T-helper 17 cell (primary cell): ENCODE results near the gene TMC5. TPM values are rescaled to one million over a fixed set of nuclear protein-coding genes. Genes with fewer than 3 reads are reported as not detected.

ENCODE experiments used
- ATAC-seq: fragments of 150-1000 bp; cut with Tn5 transposase; 2 replicates; pipeline ENCODE4 v1.10.0; 2021; ENCODE audit warnings: mild to moderate bottlenecking, moderate library complexity
- DNase-seq, 3 donors: peaks; one replicate each; pipeline versions ENCODE4 v3.0.0 to v3.0.0-alpha.2; 2020 to 2021
- H3K9me3 ChIP-seq: one replicate; pipeline ENCODE4 v1.7.0; 2013; ENCODE audit warnings: low read length, mild to moderate bottlenecking; ENCODE audit not compliant: control insufficient read depth, poor library complexity, severe bottlenecking
- H3K27ac Mint-ChIP-seq: one replicate; pipeline ENCODE4 v1.8.0; 2022; ENCODE audit warnings: mild to moderate bottlenecking, moderate library complexity, mixed read lengths
- H3K27me3 Mint-ChIP-seq: one replicate; pipeline ENCODE4 v1.8.0; 2022; ENCODE audit warnings: mixed read lengths
- H3K36me3 Mint-ChIP-seq: one replicate; pipeline ENCODE4 v1.8.0; 2022; ENCODE audit warnings: low read depth, mixed read lengths
- H3K4me1 Mint-ChIP-seq: one replicate; pipeline ENCODE4 v1.8.0; 2022; ENCODE audit warnings: mild to moderate bottlenecking, mixed read lengths
- H3K4me3 Mint-ChIP-seq: one replicate; pipeline ENCODE4 v1.8.0; 2022; ENCODE audit warnings: mild to moderate bottlenecking, moderate library complexity, mixed read lengths
- total RNA-seq, 4 donors: library from RNA in 2 of 4; stranded (reverse) in 2 of 4; gene quantifications; one replicate each; pipeline ENCODE4 v1.2.3 and lab custom pipeline; 2022 to 2026

TMC5 gene
- total RNA-seq, 2 donors from 2014 or later = 0.22 TPM; not detected in 1

- Mint-ChIP-seq H3K27me3 (no peaks in the 10 kb centered on the region), H3K4me1 (peaks cover 11% of the 10 kb centered on the region), H3K36me3 (peaks cover 6% of the 10 kb centered on the region), H3K27ac (peak overlapping the region; percentile 10), H3K4me3 (no peak overlapping the region)
- H3K9me3 ChIP-seq = no peaks in the 10 kb centered on the region
- ATAC-seq (no peak), DNase-seq (no peak)
Measured at GRCh38 chr16:19512297-19512696, 94.6 kb downstream of the TMC5 start.

- Mint-ChIP-seq H3K27ac (peak overlapping the region; percentile 16), H3K4me1 (peaks cover 16% of the 10 kb centered on the region), H3K27me3 (no peaks in the 10 kb centered on the region), H3K4me3 (no peak overlapping the region), H3K36me3 (peaks cover 6% of the 10 kb centered on the region)
- ATAC-seq (no peak), DNase-seq (no peak)
- H3K9me3 ChIP-seq = no peaks in the 10 kb centered on the region
Measured at GRCh38 chr16:19513377-19514053, 95.8 kb downstream of the TMC5 start.

DNA sequence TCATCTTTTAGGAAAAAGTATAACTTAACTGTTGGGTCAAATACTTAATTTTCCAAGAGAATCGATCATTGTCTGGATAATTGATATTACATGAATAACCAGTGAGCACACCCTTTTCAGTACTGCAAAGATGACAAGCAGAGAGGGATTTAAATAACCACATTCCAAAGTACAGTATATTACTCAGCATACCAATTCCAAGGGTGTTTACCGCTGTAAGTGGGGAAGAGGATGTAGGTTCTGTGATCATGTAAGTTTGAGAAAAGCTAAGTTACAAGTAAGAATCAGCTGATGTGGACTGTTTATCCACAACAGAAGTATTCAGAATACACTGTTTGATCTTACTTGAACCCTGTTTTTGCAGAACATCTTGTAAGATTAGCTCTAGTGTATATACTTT lies 98.1 kb downstream of the TMC5 start:
- Mint-ChIP-seq H3K36me3 (peaks cover 6% of the 10 kb centered on the region), H3K27me3 (no peaks in the 10 kb centered on the region)

DNA sequence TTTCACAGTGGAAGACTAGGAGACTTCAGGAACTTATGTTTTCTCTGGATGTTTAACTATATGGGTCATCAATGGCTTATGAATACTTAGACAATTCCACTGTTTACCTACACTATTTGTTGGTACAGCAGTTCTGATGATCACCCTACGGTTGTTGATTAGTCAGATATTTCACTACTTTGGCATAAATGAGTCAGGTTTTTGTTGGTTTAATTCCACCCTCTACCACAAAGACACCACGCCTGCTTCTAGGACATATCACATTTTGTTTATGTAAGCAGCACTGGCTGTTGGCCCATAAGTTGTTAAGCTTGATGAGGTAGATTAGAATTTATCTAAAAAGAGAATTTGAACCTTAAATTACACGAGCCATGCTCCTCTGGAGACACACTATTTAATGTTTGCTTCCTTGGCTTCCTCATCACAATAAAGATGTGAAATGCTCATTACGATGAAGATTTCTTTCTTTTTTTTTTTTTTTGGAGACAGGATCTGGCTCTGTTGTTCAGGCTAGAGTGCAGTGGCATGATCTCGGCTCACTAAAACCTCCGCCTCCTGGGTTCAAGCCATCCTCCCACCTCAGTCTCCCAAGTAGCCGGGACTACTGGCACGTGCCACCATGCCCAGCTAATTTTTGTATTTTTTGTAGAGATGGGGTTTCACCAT lies 99.9 kb downstream of the TMC5 start:
- Mint-ChIP-seq H3K27ac (peak overlapping the region; percentile 71), H3K4me1 (peaks cover 42% of the 10 kb centered on the region), H3K4me3 (no peak overlapping the region), H3K36me3 (peaks cover 6% of the 10 kb centered on the region), H3K27me3 (no peaks in the 10 kb centered on the region)
- H3K9me3 ChIP-seq = no peaks in the 10 kb centered on the region
- DNase-seq (no peak), ATAC-seq (no peak)

More for the DNA sequence above, 98.1 kb downstream of the TMC5 start:
- H3K4me1 Mint-ChIP-seq = peaks cover 26% of the 10 kb centered on the region
- DNase-seq (no peak), ATAC-seq (no peak)
- peak overlapping the region; percentile 9 for H3K27ac Mint-ChIP-seq
- no peak overlapping the region for H3K4me3 Mint-ChIP-seq
- no peaks in the 10 kb centered on the region for H3K9me3 ChIP-seq

GRCh38 chr16:19518388-19518787 lies 100.7 kb downstream of the TMC5 start:
- no peaks in the 10 kb centered on the region for H3K9me3 ChIP-seq
- no peak for ATAC-seq
- DNase-seq = no peak
- Mint-ChIP-seq H3K36me3 (peaks cover 3% of the 10 kb centered on the region), H3K27ac (peak overlapping the region; percentile 71), H3K27me3 (no peaks in the 10 kb centered on the region), H3K4me3 (no peak overlapping the region), H3K4me1 (peaks cover 41% of the 10 kb centered on the region)

GRCh38 chr16:19520861-19521331 lies 103.2 kb downstream of the TMC5 start:
- H3K4me3 Mint-ChIP-seq = peak overlapping the region; percentile 100
- H3K9me3 ChIP-seq = no peaks in the 10 kb centered on the region
- ATAC-seq (no peak), DNase-seq (no peak)
- peaks cover 6% of the 10 kb centered on the region for H3K36me3 Mint-ChIP-seq
- peak overlapping the region; percentile 97 for H3K27ac Mint-ChIP-seq
- peaks cover 56% of the 10 kb centered on the region for H3K4me1 Mint-ChIP-seq
- no peaks in the 10 kb centered on the region for H3K27me3 Mint-ChIP-seq

DNA sequence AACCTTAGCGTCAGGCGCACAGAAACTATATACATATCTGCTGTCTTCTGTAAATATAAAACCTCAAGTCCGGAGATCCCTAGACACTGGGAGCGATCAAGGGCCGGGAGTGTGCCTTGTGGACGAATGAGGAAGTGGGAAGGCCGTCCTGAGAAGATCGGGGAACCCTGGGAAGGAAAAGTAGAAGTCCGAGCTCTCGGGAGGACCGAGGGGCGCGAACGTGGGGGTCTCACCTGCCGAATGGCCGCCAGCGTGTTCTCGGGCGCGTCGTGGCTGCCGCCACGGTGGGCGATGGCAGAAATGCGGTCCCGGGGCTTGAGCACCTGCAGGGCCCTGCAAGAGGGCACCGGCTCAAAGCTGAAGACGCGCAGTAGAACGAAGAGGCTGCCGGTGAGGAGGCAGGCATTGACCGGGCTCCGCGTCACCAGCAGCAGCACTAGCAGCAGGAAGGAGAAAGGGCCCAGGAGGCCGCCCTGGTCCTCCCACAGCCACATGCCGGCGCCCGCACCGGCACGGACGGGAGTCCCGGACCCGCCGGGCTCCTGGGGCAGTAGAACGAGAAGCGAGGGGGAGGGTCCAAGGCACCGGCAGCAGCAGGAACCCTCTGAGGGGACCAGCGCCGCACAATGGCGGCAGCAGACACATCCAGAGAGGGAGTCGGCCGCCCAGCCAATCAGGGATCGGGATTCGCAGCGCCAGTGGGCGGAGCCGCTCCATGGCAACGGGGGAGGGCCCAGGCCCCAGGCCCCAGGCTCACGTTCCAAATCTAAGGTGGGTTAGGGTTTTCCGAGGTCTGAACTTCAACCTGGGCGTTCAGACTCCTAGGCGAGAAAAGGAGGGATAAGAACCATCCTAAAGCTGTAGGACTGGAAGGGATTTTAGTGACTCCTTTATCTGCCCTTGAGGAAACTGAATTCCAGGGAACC lies 104.1 kb downstream of the TMC5 start, which contains the start of gene GDE1:
Gene GDE1, minus strand, starts transcription at position 628 of the 926 bp plus-strand sequence. Its CDS starts 134 bp downstream, at position 494.
- H3K9me3 ChIP-seq = no peaks in the 10 kb centered on the region
- H3K4me1 Mint-ChIP-seq = peaks cover 55% of the 10 kb centered on the region
- ATAC-seq (peak; percentile 81), DNase-seq (peak; percentile 86 to 88 (median 88))
- peak within 1 kb of the TSS; percentile 97 for H3K27ac Mint-ChIP-seq
- H3K27me3 Mint-ChIP-seq = no peaks in the 10 kb centered on the region
- peaks cover 6% of the 10 kb centered on the region for H3K36me3 Mint-ChIP-seq
- peak within 1 kb of the TSS; percentile 100 for H3K4me3 Mint-ChIP-seq

DNA sequence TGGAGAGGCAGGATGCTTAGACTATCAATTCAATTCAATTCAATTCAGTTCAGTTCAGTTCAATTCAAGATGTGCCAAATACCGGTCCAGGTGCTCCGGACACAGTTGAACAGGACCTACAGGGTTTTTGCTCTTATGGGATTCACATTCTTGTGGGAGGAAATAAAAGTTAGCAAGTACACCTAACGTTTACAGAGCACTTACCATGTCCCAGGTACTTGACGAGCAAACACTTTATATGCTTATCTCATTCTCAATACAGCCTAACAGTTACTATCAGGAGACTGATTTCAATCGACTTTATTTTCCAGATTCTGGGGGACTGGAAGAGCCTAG lies 104.7 kb downstream of the TMC5 start:
- no peaks in the 10 kb centered on the region for H3K9me3 ChIP-seq
- Mint-ChIP-seq H3K36me3 (peaks cover 3% of the 10 kb centered on the region), H3K4me3 (peak overlapping the region; percentile 100), H3K4me1 (peaks cover 49% of the 10 kb centered on the region), H3K27me3 (no peaks in the 10 kb centered on the region), H3K27ac (peak overlapping the region; percentile 97)
- DNase-seq (no peak), ATAC-seq (no peak)

DNA sequence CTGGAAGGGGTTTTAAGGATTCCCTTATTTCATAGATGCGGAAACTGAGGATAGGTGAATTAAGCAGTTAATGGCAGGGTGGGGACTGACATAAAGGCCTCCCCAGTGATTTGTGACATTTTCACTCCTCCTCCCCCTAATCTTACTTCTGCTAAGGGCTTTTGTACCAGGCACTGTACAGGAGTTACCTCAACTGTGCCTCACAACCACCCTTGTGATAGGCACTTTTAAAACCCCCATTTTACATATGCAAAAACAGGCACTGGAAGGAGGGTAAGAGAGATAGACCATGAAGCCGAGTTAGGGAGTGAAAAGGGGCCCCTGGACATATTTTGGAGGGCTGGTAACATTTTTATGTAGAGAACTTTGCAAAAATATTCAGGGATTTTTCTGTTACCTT lies 105.1 kb downstream of the TMC5 start:
- H3K9me3 ChIP-seq = no peaks in the 10 kb centered on the region
- Mint-ChIP-seq H3K4me3 (no peak overlapping the region), H3K36me3 (peaks cover 3% of the 10 kb centered on the region), H3K27ac (peak overlapping the region; percentile 97), H3K4me1 (peaks cover 48% of the 10 kb centered on the region), H3K27me3 (no peaks in the 10 kb centered on the region)
- DNase-seq (no peak), ATAC-seq (no peak)

DNA sequence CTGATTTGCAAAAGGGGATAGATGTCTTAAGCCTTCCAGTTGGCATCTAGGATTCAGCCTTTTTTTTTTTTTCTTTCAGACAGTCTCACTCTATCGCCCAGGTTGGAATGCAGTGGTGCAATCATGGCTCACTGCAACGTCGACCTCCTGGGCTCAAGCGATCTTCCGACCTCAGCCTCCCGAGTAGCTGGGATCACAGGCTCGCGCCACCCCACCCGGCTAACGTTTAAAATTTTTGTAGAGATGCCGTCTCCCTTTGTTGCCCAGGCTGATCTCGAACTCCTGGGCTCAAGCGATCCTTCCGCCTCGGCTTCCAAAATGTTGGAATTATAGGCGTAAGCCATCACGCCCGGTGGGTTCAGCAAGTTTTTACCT lies 105.5 kb downstream of the TMC5 start:
- DNase-seq = no peak
- no peaks in the 10 kb centered on the region for H3K9me3 ChIP-seq
- Mint-ChIP-seq H3K4me1 (peaks cover 48% of the 10 kb centered on the region), H3K27ac (peak overlapping the region; percentile 98), H3K36me3 (peaks cover 3% of the 10 kb centered on the region), H3K27me3 (no peaks in the 10 kb centered on the region), H3K4me3 (no peak overlapping the region)
- no peak for ATAC-seq

GRCh38 chr16:19523559-19524355 lies 106.1 kb downstream of the TMC5 start, which contains the start of gene CCP110:
Gene CCP110 (plus strand): TSS chr16:19523942. CDS start chr16:19527882, 3,940 bp downstream.
- peak; percentile 86 to 91 (median 90) for DNase-seq
- peaks cover 3% of the 10 kb centered on the region for H3K36me3 Mint-ChIP-seq
- H3K27me3 Mint-ChIP-seq = no peaks in the 10 kb centered on the region
- ATAC-seq = peak; percentile 87
- peaks cover 42% of the 10 kb centered on the region for H3K4me1 Mint-ChIP-seq
- H3K9me3 ChIP-seq = no peaks in the 10 kb centered on the region
- peak within 1 kb of the TSS; percentile 100 for H3K4me3 Mint-ChIP-seq
- H3K27ac Mint-ChIP-seq = peak within 1 kb of the TSS; percentile 98

DNA sequence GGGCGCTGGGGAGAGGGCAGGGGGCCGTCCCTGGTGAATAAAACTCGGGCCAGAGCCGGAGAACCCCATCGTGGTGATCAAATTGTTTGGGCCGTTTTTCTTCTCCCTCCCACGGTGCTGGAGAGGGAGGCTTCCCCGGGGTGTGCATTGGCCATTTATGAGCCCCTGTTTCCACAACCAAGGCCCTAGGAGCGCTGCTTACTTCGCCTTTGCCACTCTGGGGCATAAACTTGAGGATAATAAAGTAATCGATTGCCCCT lies 106.6 kb downstream of the TMC5 start:
- no peak for ATAC-seq
- Mint-ChIP-seq H3K27me3 (no peaks in the 10 kb centered on the region), H3K4me1 (peaks cover 41% of the 10 kb centered on the region)

More for the DNA sequence above, 106.6 kb downstream of the TMC5 start:
- no peak for DNase-seq
- peak overlapping the region; percentile 100 for H3K4me3 Mint-ChIP-seq
- no peaks in the 10 kb centered on the region for H3K9me3 ChIP-seq
- peaks cover 5% of the 10 kb centered on the region for H3K36me3 Mint-ChIP-seq
- peak overlapping the region; percentile 98 for H3K27ac Mint-ChIP-seq
